HCT116 (cell line): Measurements from ENCODE around the gene CAND2. TPM values are rescaled to one million over a fixed set of nuclear protein-coding genes. Genes with fewer than 3 reads are reported as not detected.

Source experiments
- ATAC-seq: fragments of 200-7000 bp; cut with Tn5 transposase; 2 replicates; pipeline ENCODE4 v1.9.1; 2020; ENCODE audit warnings: mild to moderate bottlenecking, moderate library complexity
- BruUV-seq: library from RNA; stranded (reverse); fragments of 400-500 nt; replicated peaks from 2 replicates; lab custom pipeline; 2021; lab: Mats Ljungman, UMichigan
- CTCF ChIA-PET: fragments of 300-600 bp; sonication (Branson Sonifier 250); formaldehyde crosslinking; loops from one replicate; lab custom pipeline; 2021; ENCODE audit warnings: antibody characterized with exemption; lab: Charles Lee
- POLR2A ChIA-PET: fragments of 300-600, 350-600 bp; sonication (Branson Sonifier 250); formaldehyde crosslinking; loops from one replicate; lab custom pipeline; 2021; ENCODE audit warnings: antibody characterized with exemption; lab: Charles Lee
- RAD21 ChIA-PET, 2 experiments: fragments of 300-600 bp; sonication (Branson Sonifier 250); formaldehyde crosslinking; loops; one replicate each; lab custom pipeline; 2023; ENCODE audit warnings: low total read pairs in 2 of 2; ENCODE audit not compliant: uncharacterized antibody in 2 of 2, unreplicated experiment in 2 of 2, low non-redundant PET in 1 of 2; lab: Charles Lee
- DNase-seq: peaks from one replicate; pipeline ENCODE4 v3.0.0-alpha.2; 2010; ENCODE audit warnings: low read depth, low spot score
- H2AFZ ChIP-seq: fragments of 200-600 bp; shearing (Covaris generic), sonication (generic); 2 replicates; pipeline ENCODE4 v1.6.1; 2017; ENCODE audit warnings: low read depth, mixed run types, mixed read lengths, antibody characterized with exemption, low read length; ENCODE audit not compliant: poor library complexity, severe bottlenecking
- H3K27ac ChIP-seq: 2 replicates; pipeline ENCODE4 v1.5.1; 2012; ENCODE audit warnings: low read depth, low read length
- H3K27me3 ChIP-seq: fragments of 200-600 bp; sonication (generic); 2 replicates; pipeline ENCODE4 v1.6.1; 2016; ENCODE audit warnings: mixed run types, low read length, mixed read lengths; ENCODE audit not compliant: insufficient read depth
- H3K36me3 ChIP-seq, 2 experiments: fragments of 200-500 bp in 1 of 2; fragments of 200-600 bp in 1 of 2; sonication (Bioruptor generic) in 1 of 2; sonication (generic) in 1 of 2; 2 replicates each; pipeline versions ENCODE4 v1.5.1 to v1.6.1; 2014 to 2016; ENCODE audit warnings: low read length in 2 of 2, inconsistent platforms in 1 of 2, mixed read lengths in 1 of 2, mixed run types in 1 of 2; ENCODE audit not compliant: insufficient read depth in 2 of 2, control insufficient read depth in 1 of 2
- H3K4me1 ChIP-seq, 2 experiments: fragments of 200-600 bp in 1 of 2; sonication (generic) in 1 of 2; 2 replicates each; pipeline versions ENCODE4 v1.5.1 to v1.6.1; 2012 to 2017; ENCODE audit warnings: low read length in 2 of 2, inconsistent platforms in 1 of 2, mild to moderate bottlenecking in 1 of 2, mixed read lengths in 1 of 2, mixed run types in 1 of 2, moderate library complexity in 1 of 2; ENCODE audit not compliant: insufficient read depth in 2 of 2, control insufficient read depth in 1 of 2
- H3K4me2 ChIP-seq: fragments of 200-600 bp; sonication (generic); 2 replicates; pipeline ENCODE4 v1.6.1; 2017; ENCODE audit warnings: mixed run types, low read length, mixed read lengths
- H3K4me3 ChIP-seq, 2 experiments: fragments of 200-600 bp in 1 of 2; sonication (generic) in 1 of 2; replicated peaks in 1 of 2; 2 replicates each; pipeline ENCODE4 v1.5.1; 2011 to 2016; ENCODE audit warnings: low read length in 2 of 2, control low read depth in 1 of 2, low read depth in 1 of 2, mild to moderate bottlenecking in 1 of 2, mixed read lengths in 1 of 2, mixed run types in 1 of 2
- H3K79me2 ChIP-seq: fragments of 200-600 bp; sonication (generic); 2 replicates; pipeline ENCODE4 v1.6.1; 2017; ENCODE audit warnings: mild to moderate bottlenecking, mixed run types, low read length, moderate library complexity, mixed read lengths; ENCODE audit not compliant: insufficient read depth
- H3K9ac ChIP-seq: fragments of 200-600 bp; sonication (generic); 2 replicates; pipeline ENCODE4 v1.6.1; 2016; ENCODE audit warnings: low read length, mixed read lengths
- H3K9me2 ChIP-seq: fragments of 200-600 bp; sonication (generic), shearing (Covaris generic); 2 replicates; pipeline ENCODE4 v1.6.1; 2017; ENCODE audit warnings: mixed run types, mild to moderate bottlenecking, moderate library complexity; ENCODE audit not compliant: insufficient read depth
- H3K9me3 ChIP-seq, 2 experiments: fragments of 200-500 bp in 1 of 2; fragments of 200-600 bp in 1 of 2; sonication (Bioruptor generic) in 1 of 2; sonication (generic) in 1 of 2; 2 replicates each; pipeline ENCODE4 v1.6.1; 2014 to 2017; ENCODE audit warnings: low read length in 2 of 2, mixed read lengths in 2 of 2, inconsistent platforms in 1 of 2, low read depth in 1 of 2, mild to moderate bottlenecking in 1 of 2, mixed run types in 1 of 2, moderate library complexity in 1 of 2; ENCODE audit not compliant: control insufficient read depth in 1 of 2, insufficient read depth in 1 of 2
- H4K20me1 ChIP-seq: fragments of 200-600 bp; sonication (generic), shearing (Covaris generic); 2 replicates; pipeline ENCODE4 v1.6.1; 2017; ENCODE audit warnings: mixed run types, mild to moderate bottlenecking, moderate library complexity; ENCODE audit not compliant: insufficient read depth
- CEBPB ChIP-seq: IDR thresholded peaks from 2 replicates; pipeline ENCODE4 v1.6.1; 2012; ENCODE audit warnings: low read depth
- EGR1 ChIP-seq: IDR thresholded peaks from 2 replicates; pipeline ENCODE4 v1.6.1; 2012; ENCODE audit warnings: low read depth
- ELF1 ChIP-seq: IDR thresholded peaks from 2 replicates; pipeline ENCODE4 v1.6.1; 2012; ENCODE audit warnings: low read depth, borderline replicate concordance
- EZH2 ChIP-seq: fragments of 200-600 bp; sonication (generic); IDR thresholded peaks from 2 replicates; pipeline ENCODE4 v1.6.1; 2017; ENCODE audit warnings: antibody characterized with exemption, mixed run types
- JUND ChIP-seq: IDR thresholded peaks from 2 replicates; pipeline ENCODE4 v1.6.1; 2012
- POLR2A ChIP-seq: IDR thresholded peaks from 2 replicates; pipeline ENCODE4 v1.7.0; 2011; ENCODE audit warnings: borderline replicate concordance; ENCODE audit not compliant: insufficient read depth, insufficient read length; ENCODE audit errors: extremely low read depth
- SRF ChIP-seq: IDR thresholded peaks from 2 replicates; pipeline ENCODE4 v1.6.1; 2012; ENCODE audit warnings: low read depth
- intact Hi-C: fragments of 100-400 bp; cut with micrococcal nuclease; formaldehyde crosslinking; loops from 2 replicates; pipeline ENCODE4 v1.10.0; 2022
- total RNA-seq: library from RNA; stranded (reverse); gene quantifications from one replicate; pipeline ENCODE4 v1.2.1, GENCODE V29; 2021; ENCODE audit not compliant: unreplicated experiment
- TF ChIP-seq, protein P1 (sequence below): IDR thresholded peaks from 2 replicates; pipeline ENCODE4 v1.6.1; 2012
- TF ChIP-seq, protein P2 (sequence below): IDR thresholded peaks from 2 replicates; pipeline ENCODE4 v1.6.1; 2012; ENCODE audit warnings: low read depth
- TF ChIP-seq, protein P3 (sequence below), 3 experiments: fragments of 200-600 bp in 1 of 3; sonication (generic) in 1 of 3; IDR thresholded peaks in 2 of 3; conservative IDR thresholded peaks in 1 of 3; 2 replicates each; pipeline ENCODE4 v1.5.1; 2012 to 2017; ENCODE audit warnings: low read depth in 2 of 3, low read length in 2 of 3, antibody characterized with exemption in 1 of 3, borderline replicate concordance in 1 of 3, control low read depth in 1 of 3, mild to moderate bottlenecking in 1 of 3, mixed read lengths in 1 of 3, mixed run types in 1 of 3, moderate library complexity in 1 of 3; ENCODE audit not compliant: insufficient read depth in 1 of 3

The CAND2 gene
- total RNA-seq, 1 experiment from 2014 or later = not detected

DNA sequence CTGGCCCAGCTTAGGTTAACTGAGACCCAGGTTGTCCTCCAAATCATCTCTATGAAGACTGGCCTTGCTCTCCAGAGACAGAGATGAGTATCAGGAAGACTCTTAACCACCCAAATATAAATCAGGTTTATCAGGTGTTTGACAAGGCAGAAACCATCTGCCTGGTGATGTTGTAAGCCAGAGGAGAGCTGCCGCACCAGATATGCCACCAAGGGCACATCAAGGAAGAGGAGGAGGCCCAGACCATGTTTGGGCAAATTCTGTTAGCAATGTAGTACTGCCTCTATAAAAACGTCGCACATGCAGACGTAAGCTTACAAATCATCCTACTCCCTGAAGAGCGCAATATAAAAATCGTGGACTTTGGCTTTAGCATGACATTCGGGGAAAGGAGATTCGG lies 65.9 kb downstream of the CAND2 start (continued):
- no peak for TF ChIP-seq POLR2A
- TF ChIP-seq, protein P1, sequence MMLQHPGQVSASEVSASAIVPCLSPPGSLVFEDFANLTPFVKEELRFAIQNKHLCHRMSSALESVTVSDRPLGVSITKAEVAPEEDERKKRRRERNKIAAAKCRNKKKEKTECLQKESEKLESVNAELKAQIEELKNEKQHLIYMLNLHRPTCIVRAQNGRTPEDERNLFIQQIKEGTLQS = no peak
- no peak for TF ChIP-seq EZH2
- TF ChIP-seq, protein P2, sequence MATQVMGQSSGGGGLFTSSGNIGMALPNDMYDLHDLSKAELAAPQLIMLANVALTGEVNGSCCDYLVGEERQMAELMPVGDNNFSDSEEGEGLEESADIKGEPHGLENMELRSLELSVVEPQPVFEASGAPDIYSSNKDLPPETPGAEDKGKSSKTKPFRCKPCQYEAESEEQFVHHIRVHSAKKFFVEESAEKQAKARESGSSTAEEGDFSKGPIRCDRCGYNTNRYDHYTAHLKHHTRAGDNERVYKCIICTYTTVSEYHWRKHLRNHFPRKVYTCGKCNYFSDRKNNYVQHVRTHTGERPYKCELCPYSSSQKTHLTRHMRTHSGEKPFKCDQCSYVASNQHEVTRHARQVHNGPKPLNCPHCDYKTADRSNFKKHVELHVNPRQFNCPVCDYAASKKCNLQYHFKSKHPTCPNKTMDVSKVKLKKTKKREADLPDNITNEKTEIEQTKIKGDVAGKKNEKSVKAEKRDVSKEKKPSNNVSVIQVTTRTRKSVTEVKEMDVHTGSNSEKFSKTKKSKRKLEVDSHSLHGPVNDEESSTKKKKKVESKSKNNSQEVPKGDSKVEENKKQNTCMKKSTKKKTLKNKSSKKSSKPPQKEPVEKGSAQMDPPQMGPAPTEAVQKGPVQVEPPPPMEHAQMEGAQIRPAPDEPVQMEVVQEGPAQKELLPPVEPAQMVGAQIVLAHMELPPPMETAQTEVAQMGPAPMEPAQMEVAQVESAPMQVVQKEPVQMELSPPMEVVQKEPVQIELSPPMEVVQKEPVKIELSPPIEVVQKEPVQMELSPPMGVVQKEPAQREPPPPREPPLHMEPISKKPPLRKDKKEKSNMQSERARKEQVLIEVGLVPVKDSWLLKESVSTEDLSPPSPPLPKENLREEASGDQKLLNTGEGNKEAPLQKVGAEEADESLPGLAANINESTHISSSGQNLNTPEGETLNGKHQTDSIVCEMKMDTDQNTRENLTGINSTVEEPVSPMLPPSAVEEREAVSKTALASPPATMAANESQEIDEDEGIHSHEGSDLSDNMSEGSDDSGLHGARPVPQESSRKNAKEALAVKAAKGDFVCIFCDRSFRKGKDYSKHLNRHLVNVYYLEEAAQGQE = no peak
- TF ChIP-seq CEBPB = no peak
- no peak for TF ChIP-seq EGR1
- no peak for TF ChIP-seq SRF

DNA sequence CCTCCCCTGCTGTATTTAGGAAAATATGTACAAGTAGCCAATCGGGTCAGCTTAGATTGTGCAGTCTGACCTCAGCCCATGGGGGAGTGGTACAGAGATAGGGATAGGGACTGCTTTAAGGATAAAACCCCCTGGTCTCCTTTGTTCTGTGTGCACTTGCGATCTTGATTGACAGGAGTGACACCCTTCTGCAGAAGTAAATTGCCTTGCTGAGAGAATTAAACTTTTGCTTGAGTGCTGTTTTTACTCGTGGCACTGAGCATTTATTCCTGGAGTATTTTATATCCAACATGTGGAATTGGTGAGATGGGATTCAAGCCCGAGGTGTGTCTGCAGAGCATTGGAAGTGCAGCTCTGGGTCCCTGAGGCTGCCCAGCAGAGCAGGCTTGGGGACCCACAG lies 68.8 kb downstream of the CAND2 start:
- POLR2A ChIA-PET = no interaction called here
- Histone ChIP-seq H3K4me2 (no peak overlapping the region), H3K79me2 (no peaks in the 10 kb centered on the region), H3K9ac (no peak overlapping the region), H3K4me3 (no peak overlapping the region), H3K9me3 (no peaks in the 10 kb centered on the region), H3K4me1 (peaks cover 10% of the 10 kb centered on the region in 2 experiments; a peak in 3 of 4 replicates), H3K36me3 (no peaks in the 10 kb centered on the region), H3K27me3 (no peaks in the 10 kb centered on the region), H3K9me2 (no peaks in the 10 kb centered on the region), H3K27ac (no peak overlapping the region), H4K20me1 (no peaks in the 10 kb centered on the region), H2AFZ (no peak overlapping the region)
- CTCF ChIA-PET = interaction anchor here (1.2 kb wide), 1 partner anchor 119 kb away, joined by 4 read pairs; no protein-coding TSS in a partner anchor
- BruUV-seq = no TSS peak
- DNase-seq (no peak), ATAC-seq (no peak)
- intact Hi-C loops = no loop called here
- RAD21 ChIA-PET = no interaction called here
- TF ChIP-seq, protein P3, sequence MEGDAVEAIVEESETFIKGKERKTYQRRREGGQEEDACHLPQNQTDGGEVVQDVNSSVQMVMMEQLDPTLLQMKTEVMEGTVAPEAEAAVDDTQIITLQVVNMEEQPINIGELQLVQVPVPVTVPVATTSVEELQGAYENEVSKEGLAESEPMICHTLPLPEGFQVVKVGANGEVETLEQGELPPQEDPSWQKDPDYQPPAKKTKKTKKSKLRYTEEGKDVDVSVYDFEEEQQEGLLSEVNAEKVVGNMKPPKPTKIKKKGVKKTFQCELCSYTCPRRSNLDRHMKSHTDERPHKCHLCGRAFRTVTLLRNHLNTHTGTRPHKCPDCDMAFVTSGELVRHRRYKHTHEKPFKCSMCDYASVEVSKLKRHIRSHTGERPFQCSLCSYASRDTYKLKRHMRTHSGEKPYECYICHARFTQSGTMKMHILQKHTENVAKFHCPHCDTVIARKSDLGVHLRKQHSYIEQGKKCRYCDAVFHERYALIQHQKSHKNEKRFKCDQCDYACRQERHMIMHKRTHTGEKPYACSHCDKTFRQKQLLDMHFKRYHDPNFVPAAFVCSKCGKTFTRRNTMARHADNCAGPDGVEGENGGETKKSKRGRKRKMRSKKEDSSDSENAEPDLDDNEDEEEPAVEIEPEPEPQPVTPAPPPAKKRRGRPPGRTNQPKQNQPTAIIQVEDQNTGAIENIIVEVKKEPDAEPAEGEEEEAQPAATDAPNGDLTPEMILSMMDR (IDR thresholded peaks at IDR 0.05 in 2 of 3, conservative IDR thresholded peaks at IDR 0.05 in 1 of 3; ENCODE audit: borderline replicate concordance in 1 of 3, insufficient read depth in 1 of 3, low read depth in 2 of 3, low read length in 2 of 3) = no peak
- no peak for TF ChIP-seq JUND
- TF ChIP-seq CEBPB = no peak
- TF ChIP-seq ELF1 = no peak
